ENCODE measurements around the gene ADH6.
"Not testable (repeated sequence)": the region's sequence is repeated elsewhere in the genome, so short reads cannot be mapped to it uniquely, and the experiment has no call there.

ADH6 gene

DNA sequence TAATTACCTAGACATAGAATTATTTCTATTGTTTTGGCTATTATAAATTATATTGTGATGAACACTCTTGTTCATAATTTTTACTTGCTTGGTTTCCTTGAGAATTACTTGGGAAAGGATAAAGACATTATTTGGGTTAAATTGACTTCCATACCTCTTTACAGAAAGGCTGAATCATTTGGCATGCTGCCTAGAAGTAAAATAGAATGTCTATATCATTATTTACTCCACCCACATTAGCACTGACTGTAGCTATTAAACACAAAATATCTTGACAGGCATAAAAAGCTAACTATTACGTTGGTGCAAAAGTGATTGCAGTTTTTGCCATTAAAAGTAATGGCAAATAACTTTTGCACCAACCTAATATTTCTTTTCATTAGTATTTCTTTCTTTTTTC is 29.7 kb upstream of the ADH6 start:
- no peak for ATAC-seq
- TF ChIP-seq SNAI2 (CRISPR knock-in tag; IDR thresholded peaks at IDR 0.05) (no peak), ARNTL (CRISPR knock-in tag; IDR thresholded peaks at IDR 0.05; ENCODE audit: borderline replicate concordance, low read depth) (no peak), ZNF565 (CRISPR knock-in tag; conservative IDR thresholded peaks at IDR 0.05; ENCODE audit: low read depth) (no peak), ZNF8 (CRISPR knock-in tag; IDR thresholded peaks at IDR 0.05) (no peak), ESRRG (CRISPR knock-in tag; IDR thresholded peaks at IDR 0.05) (no peak)

DNA sequence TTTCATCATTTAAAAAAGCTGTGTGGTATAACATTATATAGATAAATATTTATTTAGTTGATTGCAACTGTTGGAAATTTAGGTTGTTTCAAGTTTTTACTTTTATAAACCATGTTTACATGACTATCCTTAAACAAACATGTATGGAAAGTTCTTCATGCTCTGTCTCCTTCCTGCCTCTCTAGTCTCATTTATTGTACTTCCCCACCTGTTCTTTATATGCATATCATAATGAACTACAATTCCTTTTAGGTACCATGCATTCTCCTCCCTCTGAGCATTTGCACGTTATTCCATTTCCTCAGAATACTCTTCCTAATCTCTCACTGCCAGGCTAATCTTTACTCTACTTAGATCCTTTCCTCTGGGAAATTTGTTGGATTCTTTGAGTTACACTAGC is 16.9 kb upstream of the ADH6 start:
- no peak for ATAC-seq
- no peak for TF ChIP-seq TCF4 (CRISPR knock-in tag; IDR thresholded peaks at IDR 0.05; ENCODE audit: borderline replicate concordance)
- TF ChIP-seq ARNTL (CRISPR knock-in tag; IDR thresholded peaks at IDR 0.05; ENCODE audit: borderline replicate concordance, low read depth): no peak
- TF ChIP-seq ZNF8 (CRISPR knock-in tag; IDR thresholded peaks at IDR 0.05): no peak
- TF ChIP-seq, protein P1, sequence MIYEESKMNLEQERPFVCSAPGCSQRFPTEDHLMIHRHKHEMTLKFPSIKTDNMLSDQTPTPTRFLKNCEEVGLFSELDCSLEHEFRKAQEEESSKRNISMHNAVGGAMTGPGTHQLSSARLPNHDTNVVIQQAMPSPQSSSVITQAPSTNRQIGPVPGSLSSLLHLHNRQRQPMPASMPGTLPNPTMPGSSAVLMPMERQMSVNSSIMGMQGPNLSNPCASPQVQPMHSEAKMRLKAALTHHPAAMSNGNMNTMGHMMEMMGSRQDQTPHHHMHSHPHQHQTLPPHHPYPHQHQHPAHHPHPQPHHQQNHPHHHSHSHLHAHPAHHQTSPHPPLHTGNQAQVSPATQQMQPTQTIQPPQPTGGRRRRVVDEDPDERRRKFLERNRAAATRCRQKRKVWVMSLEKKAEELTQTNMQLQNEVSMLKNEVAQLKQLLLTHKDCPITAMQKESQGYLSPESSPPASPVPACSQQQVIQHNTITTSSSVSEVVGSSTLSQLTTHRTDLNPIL (CRISPR knock-in tag; IDR thresholded peaks at IDR 0.05; ENCODE audit: low read depth): no peak
- TF ChIP-seq, protein P2, sequence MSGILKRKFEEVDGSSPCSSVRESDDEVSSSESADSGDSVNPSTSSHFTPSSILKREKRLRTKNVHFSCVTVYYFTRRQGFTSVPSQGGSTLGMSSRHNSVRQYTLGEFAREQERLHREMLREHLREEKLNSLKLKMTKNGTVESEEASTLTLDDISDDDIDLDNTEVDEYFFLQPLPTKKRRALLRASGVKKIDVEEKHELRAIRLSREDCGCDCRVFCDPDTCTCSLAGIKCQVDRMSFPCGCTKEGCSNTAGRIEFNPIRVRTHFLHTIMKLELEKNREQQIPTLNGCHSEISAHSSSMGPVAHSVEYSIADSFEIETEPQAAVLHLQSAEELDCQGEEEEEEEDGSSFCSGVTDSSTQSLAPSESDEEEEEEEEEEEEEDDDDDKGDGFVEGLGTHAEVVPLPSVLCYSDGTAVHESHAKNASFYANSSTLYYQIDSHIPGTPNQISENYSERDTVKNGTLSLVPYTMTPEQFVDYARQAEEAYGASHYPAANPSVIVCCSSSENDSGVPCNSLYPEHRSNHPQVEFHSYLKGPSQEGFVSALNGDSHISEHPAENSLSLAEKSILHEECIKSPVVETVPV (CRISPR knock-in tag; IDR thresholded peaks at IDR 0.05): no peak
- no peak for TF ChIP-seq ZC3H10 (CRISPR knock-in tag; IDR thresholded peaks at IDR 0.05)
- TF ChIP-seq, protein P3, sequence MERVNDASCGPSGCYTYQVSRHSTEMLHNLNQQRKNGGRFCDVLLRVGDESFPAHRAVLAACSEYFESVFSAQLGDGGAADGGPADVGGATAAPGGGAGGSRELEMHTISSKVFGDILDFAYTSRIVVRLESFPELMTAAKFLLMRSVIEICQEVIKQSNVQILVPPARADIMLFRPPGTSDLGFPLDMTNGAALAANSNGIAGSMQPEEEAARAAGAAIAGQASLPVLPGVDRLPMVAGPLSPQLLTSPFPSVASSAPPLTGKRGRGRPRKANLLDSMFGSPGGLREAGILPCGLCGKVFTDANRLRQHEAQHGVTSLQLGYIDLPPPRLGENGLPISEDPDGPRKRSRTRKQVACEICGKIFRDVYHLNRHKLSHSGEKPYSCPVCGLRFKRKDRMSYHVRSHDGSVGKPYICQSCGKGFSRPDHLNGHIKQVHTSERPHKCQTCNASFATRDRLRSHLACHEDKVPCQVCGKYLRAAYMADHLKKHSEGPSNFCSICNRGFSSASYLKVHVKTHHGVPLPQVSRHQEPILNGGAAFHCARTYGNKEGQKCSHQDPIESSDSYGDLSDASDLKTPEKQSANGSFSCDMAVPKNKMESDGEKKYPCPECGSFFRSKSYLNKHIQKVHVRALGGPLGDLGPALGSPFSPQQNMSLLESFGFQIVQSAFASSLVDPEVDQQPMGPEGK (CRISPR knock-in tag; IDR thresholded peaks at IDR 0.05; ENCODE audit: borderline replicate concordance): no peak
- TF ChIP-seq GLIS3 (CRISPR knock-in tag; IDR thresholded peaks at IDR 0.05): no peak
- TF ChIP-seq RARB (CRISPR knock-in tag; IDR thresholded peaks at IDR 0.05): no peak
- TF ChIP-seq, protein P4, sequence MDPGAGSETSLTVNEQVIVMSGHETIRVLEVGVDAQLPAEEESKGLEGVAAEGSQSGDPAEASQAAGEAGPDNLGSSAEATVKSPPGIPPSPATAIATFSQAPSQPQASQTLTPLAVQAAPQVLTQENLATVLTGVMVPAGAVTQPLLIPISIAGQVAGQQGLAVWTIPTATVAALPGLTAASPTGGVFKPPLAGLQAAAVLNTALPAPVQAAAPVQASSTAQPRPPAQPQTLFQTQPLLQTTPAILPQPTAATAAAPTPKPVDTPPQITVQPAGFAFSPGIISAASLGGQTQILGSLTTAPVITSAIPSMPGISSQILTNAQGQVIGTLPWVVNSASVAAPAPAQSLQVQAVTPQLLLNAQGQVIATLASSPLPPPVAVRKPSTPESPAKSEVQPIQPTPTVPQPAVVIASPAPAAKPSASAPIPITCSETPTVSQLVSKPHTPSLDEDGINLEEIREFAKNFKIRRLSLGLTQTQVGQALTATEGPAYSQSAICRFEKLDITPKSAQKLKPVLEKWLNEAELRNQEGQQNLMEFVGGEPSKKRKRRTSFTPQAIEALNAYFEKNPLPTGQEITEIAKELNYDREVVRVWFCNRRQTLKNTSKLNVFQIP (CRISPR knock-in tag; IDR thresholded peaks at IDR 0.05; ENCODE audit: borderline replicate concordance, low read depth): no peak
- no peak for TF ChIP-seq ISL1 (CRISPR knock-in tag; IDR thresholded peaks at IDR 0.05)
- no peak for TF ChIP-seq ESRRG (CRISPR knock-in tag; IDR thresholded peaks at IDR 0.05)
- no peak for TF ChIP-seq TOX (CRISPR knock-in tag; IDR thresholded peaks at IDR 0.05; ENCODE audit: borderline replicate concordance)
- TF ChIP-seq SNAI2 (CRISPR knock-in tag; IDR thresholded peaks at IDR 0.05): no peak

DNA sequence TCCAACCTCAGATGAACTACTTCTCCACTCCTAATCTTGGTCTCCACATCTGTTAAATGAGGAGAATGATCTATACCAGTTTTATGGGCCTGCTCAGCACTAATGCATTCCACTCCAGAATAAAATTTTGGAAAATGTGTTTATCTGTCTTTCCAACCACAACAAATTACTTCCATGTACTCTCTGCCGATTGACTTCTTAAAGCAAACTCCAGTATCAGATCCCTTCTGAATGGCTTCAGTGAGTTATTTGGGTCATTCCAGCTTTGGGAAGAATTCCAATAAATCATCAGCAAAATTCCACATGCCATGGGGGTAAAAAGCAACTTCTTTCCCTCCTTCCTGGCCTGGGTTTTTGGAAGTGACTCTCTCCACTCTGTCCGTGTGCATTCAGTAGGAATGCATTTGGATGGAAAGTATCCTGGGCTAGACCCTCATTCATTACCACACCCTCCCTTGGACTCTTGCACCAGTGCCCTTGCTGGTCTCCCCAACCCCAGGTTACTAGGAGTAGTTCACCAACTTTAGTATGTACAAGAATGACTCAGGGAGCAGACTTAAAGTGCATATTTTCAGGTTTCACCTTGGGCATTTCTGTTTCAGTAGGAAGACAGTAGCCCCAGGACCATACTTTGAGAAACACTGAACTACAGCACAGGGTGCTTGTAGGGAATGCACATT is 15.4 kb upstream of the ADH6 start:
- ATAC-seq: no peak
- TF ChIP-seq, protein P5, sequence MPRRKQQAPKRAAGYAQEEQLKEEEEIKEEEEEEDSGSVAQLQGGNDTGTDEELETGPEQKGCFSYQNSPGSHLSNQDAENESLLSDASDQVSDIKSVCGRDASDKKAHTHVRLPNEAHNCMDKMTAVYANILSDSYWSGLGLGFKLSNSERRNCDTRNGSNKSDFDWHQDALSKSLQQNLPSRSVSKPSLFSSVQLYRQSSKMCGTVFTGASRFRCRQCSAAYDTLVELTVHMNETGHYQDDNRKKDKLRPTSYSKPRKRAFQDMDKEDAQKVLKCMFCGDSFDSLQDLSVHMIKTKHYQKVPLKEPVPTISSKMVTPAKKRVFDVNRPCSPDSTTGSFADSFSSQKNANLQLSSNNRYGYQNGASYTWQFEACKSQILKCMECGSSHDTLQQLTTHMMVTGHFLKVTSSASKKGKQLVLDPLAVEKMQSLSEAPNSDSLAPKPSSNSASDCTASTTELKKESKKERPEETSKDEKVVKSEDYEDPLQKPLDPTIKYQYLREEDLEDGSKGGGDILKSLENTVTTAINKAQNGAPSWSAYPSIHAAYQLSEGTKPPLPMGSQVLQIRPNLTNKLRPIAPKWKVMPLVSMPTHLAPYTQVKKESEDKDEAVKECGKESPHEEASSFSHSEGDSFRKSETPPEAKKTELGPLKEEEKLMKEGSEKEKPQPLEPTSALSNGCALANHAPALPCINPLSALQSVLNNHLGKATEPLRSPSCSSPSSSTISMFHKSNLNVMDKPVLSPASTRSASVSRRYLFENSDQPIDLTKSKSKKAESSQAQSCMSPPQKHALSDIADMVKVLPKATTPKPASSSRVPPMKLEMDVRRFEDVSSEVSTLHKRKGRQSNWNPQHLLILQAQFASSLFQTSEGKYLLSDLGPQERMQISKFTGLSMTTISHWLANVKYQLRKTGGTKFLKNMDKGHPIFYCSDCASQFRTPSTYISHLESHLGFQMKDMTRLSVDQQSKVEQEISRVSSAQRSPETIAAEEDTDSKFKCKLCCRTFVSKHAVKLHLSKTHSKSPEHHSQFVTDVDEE (CRISPR knock-in tag; IDR thresholded peaks at IDR 0.05): no peak
- TF ChIP-seq PPARA (CRISPR knock-in tag; IDR thresholded peaks at IDR 0.05; ENCODE audit: borderline replicate concordance): no peak
- TF ChIP-seq ZFP3 (CRISPR knock-in tag; IDR thresholded peaks at IDR 0.05): no peak
- no peak for TF ChIP-seq ISL1 (CRISPR knock-in tag; IDR thresholded peaks at IDR 0.05)
- TF ChIP-seq GLIS3 (CRISPR knock-in tag; IDR thresholded peaks at IDR 0.05): no peak

DNA sequence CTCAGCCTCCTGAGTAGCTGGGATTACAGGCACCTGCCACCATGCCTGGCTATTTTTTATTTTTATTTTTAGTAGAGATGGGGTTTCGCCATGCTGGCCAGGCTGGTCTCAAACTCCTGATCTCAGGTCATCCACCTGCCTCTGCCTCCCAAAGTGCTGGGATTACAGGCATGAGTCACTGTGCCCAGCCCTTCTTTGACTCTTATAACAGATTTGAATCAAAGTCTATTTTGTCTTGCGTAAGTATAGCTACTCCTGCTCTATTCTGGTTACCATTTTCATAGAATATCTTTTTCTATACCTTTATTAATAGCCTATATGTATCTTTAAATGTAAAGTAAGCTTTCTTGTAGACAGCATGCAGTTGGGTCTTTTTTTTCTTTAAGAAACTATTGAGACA is 14.4 kb upstream of the ADH6 start:
- ATAC-seq: not testable (repeated sequence)

DNA sequence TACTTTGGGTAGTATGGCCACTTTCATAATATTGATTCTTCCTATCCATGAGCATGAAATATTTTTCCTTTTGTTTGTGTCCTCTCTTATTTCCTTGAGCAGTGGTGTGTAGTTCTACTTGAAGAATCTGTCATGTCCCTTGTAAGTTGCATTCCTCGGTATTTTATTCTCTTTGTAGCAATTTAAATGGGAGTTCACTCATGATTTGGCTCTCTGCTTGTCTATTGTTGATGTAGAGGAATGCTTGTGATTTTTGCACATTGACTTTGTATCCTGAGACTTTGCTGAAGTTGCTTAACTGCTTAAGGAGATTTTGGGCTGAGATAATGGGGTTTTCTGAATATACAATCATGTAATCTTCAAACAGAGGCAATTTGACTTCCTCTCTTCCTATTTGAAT is 9.7 kb upstream of the ADH6 start:
- ATAC-seq: not testable (repeated sequence)

DNA sequence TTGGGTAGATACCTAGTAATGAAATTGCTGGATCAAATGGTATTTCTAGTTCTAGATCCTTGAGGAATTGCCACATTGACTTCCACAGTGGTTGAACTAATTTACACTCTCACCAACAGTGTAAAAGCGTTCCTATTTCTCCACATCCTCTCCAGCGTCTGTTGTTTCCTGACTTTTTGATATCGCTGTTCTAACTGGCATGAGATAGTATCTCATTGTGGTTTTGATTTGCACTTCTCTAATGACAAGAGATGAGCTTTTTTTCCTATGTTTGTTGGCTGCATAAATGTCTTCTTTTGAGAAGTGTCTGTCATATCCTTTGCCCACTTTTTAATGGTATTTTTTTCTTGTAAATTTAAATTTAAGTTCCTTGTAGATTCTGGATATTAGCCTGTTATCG is 8.6 kb upstream of the ADH6 start:
- not testable (repeated sequence) for ATAC-seq
